ENCODE results near the gene SYCP2. TPM values are rescaled to one million over a fixed set of nuclear protein-coding genes. Genes with fewer than 3 reads are reported as not detected.

SYCP2 gene
- total RNA-seq, 1 donor from 2014 or later, result 2.3 TPM

- TF ChIP-seq CTCF (conservative IDR thresholded peaks at IDR 0.05), result no peak
- Mint-ChIP-seq H3K36me3 (ENCODE audit: low read depth) (peaks cover 2% of the 10 kb centered on the region), H3K9me3 (no peaks in the 10 kb centered on the region), H3K4me3 (peak overlapping the region; percentile 84), H3K27me3 (ENCODE audit: low read depth) (peaks cover 3% of the 10 kb centered on the region), H3K27ac (ENCODE audit: unreplicated experiment) (no peak overlapping the region), H3K4me1 (peaks cover 49% of the 10 kb centered on the region)
- DNase-seq (ENCODE audit: low read depth, low spot score), result no peak
Measured at GRCh38 chr20:59939052-59939878, 5.8 kb upstream of the SYCP2 start.

- no peaks in the 10 kb centered on the region for H3K36me3 Mint-ChIP-seq (ENCODE audit: low read depth)
- no peaks in the 10 kb centered on the region for H3K9me3 Mint-ChIP-seq
- peaks cover 47% of the 10 kb centered on the region for H3K4me1 Mint-ChIP-seq
- no peak for DNase-seq (ENCODE audit: low read depth, low spot score)
- H3K4me3 Mint-ChIP-seq, result peak overlapping the region; percentile 84
- TF ChIP-seq CTCF (conservative IDR thresholded peaks at IDR 0.05), result no peak
- H3K27me3 Mint-ChIP-seq (ENCODE audit: low read depth), result peaks cover 4% of the 10 kb centered on the region
- peak overlapping the region; percentile 13 for H3K27ac Mint-ChIP-seq (ENCODE audit: unreplicated experiment)
Measured at GRCh38 chr20:59938696-59939051, 5.2 kb upstream of the SYCP2 start.

- no peak for DNase-seq (ENCODE audit: low read depth, low spot score)
- Mint-ChIP-seq H3K4me1 (peaks cover 47% of the 10 kb centered on the region), H3K4me3 (peak overlapping the region; percentile 84), H3K27me3 (ENCODE audit: low read depth) (peaks cover 4% of the 10 kb centered on the region), H3K9me3 (no peaks in the 10 kb centered on the region), H3K27ac (ENCODE audit: unreplicated experiment) (no peak overlapping the region), H3K36me3 (ENCODE audit: low read depth) (no peaks in the 10 kb centered on the region)
- no peak for TF ChIP-seq CTCF (conservative IDR thresholded peaks at IDR 0.05)
Measured at GRCh38 chr20:59938221-59938620, 4.8 kb upstream of the SYCP2 start.

GRCh38 chr20:59937150-59937549 lies 3.7 kb upstream of the SYCP2 start:
- Mint-ChIP-seq H3K36me3 (ENCODE audit: low read depth) (no peaks in the 10 kb centered on the region), H3K27me3 (ENCODE audit: low read depth) (peaks cover 4% of the 10 kb centered on the region), H3K27ac (ENCODE audit: unreplicated experiment) (no peak overlapping the region), H3K4me1 (peaks cover 45% of the 10 kb centered on the region), H3K9me3 (no peaks in the 10 kb centered on the region), H3K4me3 (peak overlapping the region; percentile 64)
- DNase-seq (ENCODE audit: low read depth, low spot score), result no peak
- no peak for TF ChIP-seq CTCF (conservative IDR thresholded peaks at IDR 0.05)

- TF ChIP-seq CTCF (conservative IDR thresholded peaks at IDR 0.05), result no peak
- H3K36me3 Mint-ChIP-seq (ENCODE audit: low read depth), result no peaks in the 10 kb centered on the region
- DNase-seq (ENCODE audit: low read depth, low spot score), result no peak
- H3K27me3 Mint-ChIP-seq (ENCODE audit: low read depth), result peaks cover 4% of the 10 kb centered on the region
- peaks cover 45% of the 10 kb centered on the region for H3K4me1 Mint-ChIP-seq
- H3K27ac Mint-ChIP-seq (ENCODE audit: unreplicated experiment), result no peak overlapping the region
- H3K4me3 Mint-ChIP-seq, result peak overlapping the region; percentile 64
- H3K9me3 Mint-ChIP-seq, result no peaks in the 10 kb centered on the region
Measured at GRCh38 chr20:59936409-59936808, 3.0 kb upstream of the SYCP2 start.
